HepG2 (cell line): ENCODE results near the gene CGB5. TPM values are rescaled to one million over a fixed set of nuclear protein-coding genes. Genes with fewer than 3 reads are reported as not detected.

Experiments used
- ATAC-seq: fragments of 200-7000 bp; cut with Tn5 transposase; 3 replicates; pipeline ENCODE4 v1.9.1; 2020; ENCODE audit warnings: mild to moderate bottlenecking, moderate library complexity
- BruUV-seq: library from RNA; stranded (reverse); fragments of 400-500 nt; replicated peaks from 2 replicates; lab custom pipeline; 2021; lab: Mats Ljungman, UMichigan
- CTCF ChIA-PET: fragments of 300-600 bp; formaldehyde crosslinking; extraction: SDS; loops from one replicate; lab custom pipeline; 2021; ENCODE audit warnings: low total read pairs, inconsistent platforms, low intra/inter-chr PET ratio; lab: Yijun Ruan, JAX
- POLR2A ChIA-PET: fragments of 350-600 bp; sonication (Branson Sonifier 250); formaldehyde crosslinking; loops from one replicate; lab custom pipeline; 2020; ENCODE audit warnings: antibody characterized with exemption, inconsistent platforms; lab: Yijun Ruan, JAX
- DNase-seq: peaks from one replicate; pipeline ENCODE4 v3.0.0-alpha.2; 2015; ENCODE audit warnings: low spot score
- FAIRE-seq: peaks from 3 replicates; lab custom pipeline; 2011; peaks lifted over from hg19 to GRCh38; lab: Jason Lieb, UNC
- H2AFZ ChIP-seq: one replicate; pipeline ENCODE4 v1.6.1; 2011; ENCODE audit warnings: low read length, inconsistent platforms
- H3K27ac ChIP-seq: fragments of 300-600 bp; 3 replicates; pipeline ENCODE4 v1.8.0; 2011; ENCODE audit warnings: mixed run types, mild to moderate bottlenecking, mixed read lengths, low read length, inconsistent platforms; ENCODE audit not compliant: insufficient read depth; ENCODE audit errors: extremely low read length
- H3K27me3 ChIP-seq, 2 experiments: fragments of 200-600 bp in 1 of 2; 2 replicates in 1 of 2; 3 replicates in 1 of 2; pipeline versions ENCODE4 v1.6.0 to v1.8.0; 2011; ENCODE audit warnings: low read length in 2 of 2, mild to moderate bottlenecking in 2 of 2, moderate library complexity in 2 of 2, inconsistent platforms in 1 of 2; ENCODE audit not compliant: insufficient read depth in 2 of 2, control insufficient read depth in 1 of 2
- H3K36me3 ChIP-seq, 2 experiments: fragments of 200-600 bp in 1 of 2; replicated peaks in 1 of 2; 2 replicates in 1 of 2; 3 replicates in 1 of 2; pipeline versions ENCODE4 v1.5.1 to v1.8.0; 2011; ENCODE audit warnings: low read length in 2 of 2, inconsistent platforms in 1 of 2; ENCODE audit not compliant: insufficient read depth in 2 of 2, control insufficient read depth in 1 of 2
- H3K4me1 ChIP-seq: 2 replicates; pipeline ENCODE4 v1.5.1; 2012; ENCODE audit warnings: low read length, inconsistent platforms; ENCODE audit not compliant: insufficient read depth
- H3K4me2 ChIP-seq: 2 replicates; pipeline ENCODE4 v1.6.0; 2011; ENCODE audit warnings: low read depth, low read length, inconsistent platforms
- H3K4me3 ChIP-seq, 3 experiments: fragments of 200-600 bp in 1 of 3; sonication (generic), shearing (Covaris generic) in 1 of 3; replicated peaks in 1 of 3; 2 replicates each; pipeline ENCODE4 v1.5.1; 2011 to 2016; ENCODE audit warnings: low read length in 3 of 3, inconsistent platforms in 2 of 3, low read depth in 2 of 3, mild to moderate bottlenecking in 2 of 3, control low read depth in 1 of 3, mixed read lengths in 1 of 3; ENCODE audit not compliant: insufficient read depth in 1 of 3
- H3K79me2 ChIP-seq: one replicate; pipeline ENCODE4 v1.6.1; 2011; ENCODE audit warnings: low read length, inconsistent platforms; ENCODE audit not compliant: insufficient read depth
- H3K9ac ChIP-seq: 2 replicates; pipeline ENCODE4 v1.6.0; 2011; ENCODE audit warnings: mild to moderate bottlenecking, low read depth, low read length, inconsistent platforms; ENCODE audit not compliant: insufficient read depth
- H3K9me3 ChIP-seq: 2 replicates; pipeline ENCODE4 v1.5.1; 2012; ENCODE audit warnings: mild to moderate bottlenecking, low read length
- H4K20me1 ChIP-seq: 2 replicates; pipeline ENCODE4 v1.6.0; 2011; ENCODE audit warnings: inconsistent platforms, mild to moderate bottlenecking, low read length, moderate library complexity; ENCODE audit not compliant: insufficient read depth
- FOXO4 ChIP-seq: sonication (generic); formaldehyde crosslinking; conservative IDR thresholded peaks from 2 replicates; pipeline ENCODE4 v1.8.1; 2023; ENCODE audit warnings: missing genetic modification reagents
- KMT2A ChIP-seq: sonication (generic); formaldehyde crosslinking; IDR thresholded peaks from 2 replicates; pipeline ENCODE4 v1.4.0; 2020; ENCODE audit warnings: missing genetic modification reagents
- MED13 ChIP-seq: sonication (generic); formaldehyde crosslinking; IDR thresholded peaks from 2 replicates; pipeline ENCODE4 v1.5.0; 2020; ENCODE audit warnings: missing genetic modification reagents
- NKX3-1 ChIP-seq: sonication (generic); formaldehyde crosslinking; IDR thresholded peaks from 2 replicates; pipeline ENCODE4 v1.5.0; 2020; ENCODE audit warnings: missing genetic modification reagents
- SKI ChIP-seq: fragments of 450-650 bp; IDR thresholded peaks from one replicate; pipeline ENCODE4 v1.6.1; 2018; ENCODE audit warnings: mild to moderate bottlenecking; ENCODE audit not compliant: partially characterized antibody
- SSRP1 ChIP-seq: IDR thresholded peaks from 2 replicates; pipeline ENCODE4 v1.6.1; 2016; ENCODE audit warnings: control low read depth
- TCF12 ChIP-seq, 2 experiments: fragments of 450-650 bp in 1 of 2; sonication (generic) in 1 of 2; formaldehyde crosslinking in 1 of 2; IDR thresholded peaks; 2 replicates each; pipeline versions ENCODE4 v1.6.1 to v1.8.0; 2017 to 2022; ENCODE audit warnings: antibody characterized with exemption in 1 of 2, mild to moderate bottlenecking in 1 of 2, missing genetic modification reagents in 1 of 2, moderate library complexity in 1 of 2
- YY1 ChIP-seq: IDR thresholded peaks from 2 replicates; pipeline ENCODE4 v1.6.1; 2011; ENCODE audit warnings: low read length, low read depth, moderate library complexity, mild to moderate bottlenecking; ENCODE audit not compliant: insufficient read depth, insufficient replicate concordance
- ZNF264 ChIP-seq: sonication (generic); formaldehyde crosslinking; IDR thresholded peaks from 2 replicates; pipeline ENCODE4 v1.4.0; 2020; ENCODE audit warnings: missing genetic modification reagents
- ZNF580 ChIP-seq: IDR thresholded peaks from 2 replicates; pipeline ENCODE4 v1.6.1; 2016; ENCODE audit warnings: low read depth, borderline replicate concordance
- ZNF687 ChIP-seq: sonication (generic); formaldehyde crosslinking; IDR thresholded peaks from 2 replicates; pipeline ENCODE4 v1.5.1; 2020; ENCODE audit warnings: mild to moderate bottlenecking, missing genetic modification reagents, moderate library complexity
- ZNF704 ChIP-seq: sonication (generic); formaldehyde crosslinking; IDR thresholded peaks from 2 replicates; pipeline ENCODE4 v1.8.1; 2023; ENCODE audit warnings: mild to moderate bottlenecking, inconsistent platforms, moderate library complexity, missing genetic modification reagents, borderline replicate concordance
- ZNF713 ChIP-seq: sonication (generic); formaldehyde crosslinking; IDR thresholded peaks from 2 replicates; pipeline ENCODE4 v1.4.0; 2020; ENCODE audit warnings: mild to moderate bottlenecking, missing genetic modification reagents
- ZNF891 ChIP-seq: sonication (generic); formaldehyde crosslinking; IDR thresholded peaks from 2 replicates; pipeline ENCODE4 v1.5.0; 2020; ENCODE audit warnings: mild to moderate bottlenecking, missing genetic modification reagents
- WGBS: methylation state at CpG from one replicate; pipeline ENCODE4 v1.1.6; 2017; ENCODE audit warnings: low lambda C conversion rate; 5-methylcytosine and 5-hydroxymethylcytosine counted together
- in situ Hi-C: cut with HindIII; loops from 2 replicates; pipeline ENCODE4 v1.10.0; 2017; ENCODE audit warnings: low pct_unique_long_range_greater_than_20kb; ENCODE audit not compliant: extremely low pct_ligation_motif_present
- intact Hi-C: fragments of 100-400 bp; cut with micrococcal nuclease; formaldehyde crosslinking; loops from one replicate; pipeline ENCODE4 v1.10.0; 2022; ENCODE audit not compliant: unreplicated experiment
- polyA plus RNA-seq, 8 experiments: library from polyadenylated mRNA; depleted of rRNA in 3 of 8; stranded (reverse) in 7 of 8; unstranded in 1 of 8; fragments of >200 nt; fragmentation: Illumina TruSeq in 4 of 8; extraction: Trizol in 4 of 8; gene quantifications; 2 replicates each; pipeline versions ENCODE4 v1.2.1 to v1.2.3, GENCODE V29; 2011 to 2016; ENCODE audit warnings: low read depth in 4 of 8, missing spikeins in 1 of 8, mixed read lengths in 1 of 8; ENCODE audit not compliant: insufficient read depth in 1 of 8
- total RNA-seq, 5 experiments: library from RNA; depleted of rRNA; stranded (reverse); fragments of >200 nt; fragmentation: Illumina TruSeq; extraction: Trizol; gene quantifications; 2 replicates each; pipeline ENCODE4 v1.2.3, GENCODE V29; 2016; ENCODE audit warnings: low read depth in 1 of 5

The CGB5 gene
- total and polyA plus RNA-seq, 2 of the 13 experiments (the other 11 are each of a cell fraction or from before 2014, with no cell fraction given), result not detected

GRCh38 chr19:49059053-49059452, 15.4 kb downstream of the CGB5 start:
- in situ Hi-C loops (no loop called here), intact Hi-C loops (no loop called here)
- Histone ChIP-seq H3K36me3 (no peaks in the 10 kb centered on the region), H3K4me2 (no peak overlapping the region), H3K27me3 (peaks cover 11 to 53% of the 10 kb centered on the region in 2 experiments; a peak in 4 of 5 replicates), H3K79me2 (no peaks in the 10 kb centered on the region), H3K4me3 (no peak overlapping the region), H3K9ac (no peak overlapping the region), H4K20me1 (no peaks in the 10 kb centered on the region), H3K9me3 (no peaks in the 10 kb centered on the region), H3K4me1 (peaks cover 17% of the 10 kb centered on the region), H3K27ac (no peak overlapping the region), H2AFZ (no peak overlapping the region)
- 58% methylated on average over 9 of the region's 9 CpGs for WGBS
- POLR2A ChIA-PET, result no interaction called here
- DNase-seq (no peak), FAIRE-seq (no peak), ATAC-seq (no peak)
- CTCF ChIA-PET, result no interaction called here
- BruUV-seq, result no TSS peak
- TF ChIP-seq ZNF580 (CRISPR knock-in tag), result no peak
- TF ChIP-seq MED13 (CRISPR knock-in tag), result no peak
- no peak for TF ChIP-seq FOXO4 (CRISPR knock-in tag)
- no peak for TF ChIP-seq SKI
- TF ChIP-seq ZNF891, result no peak
- no peak for TF ChIP-seq SSRP1 (CRISPR knock-in tag)
- TF ChIP-seq YY1, result no peak
- no peak for TF ChIP-seq KMT2A (CRISPR knock-in tag)
- no peak for TF ChIP-seq NKX3-1
- TF ChIP-seq ZNF264, result no peak
- TF ChIP-seq ZNF704 (CRISPR knock-in tag), result no peak
- TF ChIP-seq ZNF687, result no peak
- no peak for TF ChIP-seq ZNF713
- no peak for TF ChIP-seq TCF12 (IDR thresholded peaks at IDR 0.05)
- no peak for TF ChIP-seq TCF12 (CRISPR knock-in tag; IDR thresholded peaks at IDR 0.05)
